Epithelial cell of esophagus (primary cell): ENCODE results near the gene RAMP2.
A peak's percentile ranks its signal among the peaks of the same experiment; 100 is the strongest.
"Not testable (repeated sequence)": the region's sequence is repeated elsewhere in the genome, so short reads cannot be mapped to it uniquely, and the experiment has no call there.

Experiments
- DNase-seq: peaks from one replicate; pipeline ENCODE4 v3.0.0; 2010; ENCODE audit warnings: low read depth
- H3K4me3 ChIP-seq: 2 replicates; pipeline ENCODE4 v1.5.1; 2011; ENCODE audit warnings: mild to moderate bottlenecking, low read length, control low read depth
- CTCF ChIP-seq: IDR thresholded peaks from 2 replicates; pipeline ENCODE4 v1.5.1; 2011; ENCODE audit warnings: low read depth, mild to moderate bottlenecking, low read length, control low read depth, inconsistent platforms; ENCODE audit not compliant: insufficient read depth; ENCODE audit errors: missing control alignments

RAMP2 gene

DNA sequence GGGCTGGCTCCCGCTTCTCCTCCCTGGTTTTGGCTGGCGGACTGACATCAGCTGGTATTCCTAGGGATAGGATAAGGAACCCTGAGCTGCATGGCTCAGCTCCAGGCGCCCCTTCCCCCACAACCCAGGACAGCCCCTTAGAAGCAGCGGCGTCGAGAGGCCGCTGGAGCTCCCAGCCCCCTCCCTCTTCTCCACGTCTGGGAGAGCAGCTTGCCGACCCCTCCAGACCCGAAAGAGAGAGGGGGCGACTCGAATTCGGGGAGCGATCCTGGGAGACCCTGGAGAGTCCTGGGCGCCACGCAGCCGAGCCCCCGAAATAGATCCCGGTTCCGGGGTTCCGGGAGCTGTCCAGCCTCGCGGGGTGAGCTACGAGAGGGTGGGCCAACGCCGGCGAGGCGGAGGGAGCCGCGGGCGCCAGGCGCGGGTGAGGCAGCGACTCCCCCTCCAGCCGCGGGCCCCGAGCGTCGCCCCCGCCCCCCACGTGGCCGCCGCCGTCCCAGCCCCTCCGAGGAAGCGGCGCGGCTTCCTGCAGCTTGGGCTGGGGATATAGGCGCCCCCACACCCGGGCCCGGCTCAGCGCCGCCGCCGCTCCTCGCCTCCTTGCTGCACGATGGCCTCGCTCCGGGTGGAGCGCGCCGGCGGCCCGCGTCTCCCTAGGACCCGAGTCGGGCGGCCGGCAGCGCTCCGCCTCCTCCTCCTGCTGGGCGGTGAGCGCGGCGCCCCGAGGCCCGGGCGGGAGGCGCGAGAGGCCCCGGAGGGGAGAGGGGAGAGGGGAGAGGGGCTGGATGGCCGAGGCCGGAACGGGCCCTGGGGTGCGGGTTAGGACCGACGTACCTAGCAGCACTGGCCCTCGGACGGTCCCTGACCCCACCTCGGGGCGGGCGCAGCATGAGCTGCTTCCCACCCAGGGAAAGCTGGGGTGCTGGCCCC, at the start of gene RAMP2:
RAMP2 (plus strand) TSS at position 576 of the 930 bp plus-strand sequence; CDS start at position 611, 35 bp downstream.
- DNase-seq, result peak; percentile 28
- TF ChIP-seq CTCF, result no peak
- H3K4me3 ChIP-seq, result peak within 1 kb of the TSS; percentile 25

DNA sequence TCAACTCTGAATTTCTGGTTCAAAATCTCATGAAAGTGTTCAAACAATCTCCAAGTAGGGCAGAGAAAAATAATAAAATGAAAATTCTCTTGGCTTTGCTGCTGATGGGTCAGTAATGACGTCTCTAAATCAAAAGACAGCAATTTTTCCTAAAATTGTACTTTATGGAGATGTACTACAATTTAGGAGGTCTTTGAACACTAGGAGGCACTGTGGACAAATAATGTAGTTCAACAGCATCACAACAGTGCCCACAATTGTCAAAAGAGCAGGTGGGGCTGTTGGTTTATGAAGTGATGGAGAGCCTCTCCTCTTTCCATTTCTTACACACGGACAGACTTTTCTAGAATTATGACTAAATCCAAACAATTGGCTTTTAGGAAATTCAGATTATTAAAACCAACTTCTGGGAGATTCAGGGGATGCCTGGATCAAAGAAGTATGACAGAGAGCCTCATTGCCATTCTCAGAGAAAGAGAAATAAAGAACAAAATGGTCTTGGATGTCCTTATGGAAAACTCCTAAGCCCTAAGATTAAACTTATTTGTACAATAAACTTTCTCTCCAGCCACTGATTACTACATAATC, 39.9 kb upstream of the RAMP2 start:
- peak; percentile 55 for TF ChIP-seq CTCF
- DNase-seq, result peak; percentile 75
- H3K4me3 ChIP-seq, result no peak overlapping the region

DNA sequence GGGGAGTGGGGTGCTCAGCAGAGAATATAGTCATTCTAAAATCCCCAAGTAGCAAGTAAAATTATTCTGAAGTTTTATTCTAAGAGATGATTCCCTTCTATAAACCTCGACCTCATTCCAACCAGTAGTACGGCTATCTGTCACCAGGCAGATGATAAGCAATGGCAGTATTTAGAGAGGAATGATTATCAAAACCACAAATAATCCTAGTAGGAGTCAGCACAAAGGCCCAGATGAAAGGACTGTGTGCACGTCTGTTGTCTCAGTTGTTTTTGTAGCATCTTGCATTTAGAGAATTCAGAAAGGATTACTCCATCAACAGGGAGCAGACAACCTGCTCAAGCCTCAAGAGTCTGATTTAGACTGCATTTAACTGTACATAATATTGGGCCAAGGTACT, 37.4 kb upstream of the RAMP2 start:
- no peak overlapping the region for H3K4me3 ChIP-seq
- no peak for TF ChIP-seq CTCF
- DNase-seq, result no peak

DNA sequence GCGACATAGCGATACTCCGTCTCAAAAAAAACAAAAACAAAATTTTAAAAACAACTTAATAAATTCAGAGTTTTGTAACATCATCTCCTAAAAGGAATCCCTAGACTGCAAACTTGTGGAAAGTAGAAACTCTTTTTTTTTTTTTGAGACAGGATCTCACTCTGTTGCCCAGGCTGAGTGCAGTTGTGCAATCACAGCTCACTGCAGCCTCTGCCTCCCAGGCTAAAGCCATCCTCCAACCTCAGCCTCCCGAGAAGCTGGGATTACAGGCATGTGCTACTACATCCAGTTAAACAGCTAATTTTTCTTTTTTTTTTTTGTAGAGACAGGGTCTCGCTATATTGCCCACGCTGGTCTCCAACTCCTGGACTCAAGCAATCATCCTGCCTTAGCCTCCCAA, 35.9 kb upstream of the RAMP2 start:
- no peak for DNase-seq
- TF ChIP-seq CTCF, result no peak

DNA sequence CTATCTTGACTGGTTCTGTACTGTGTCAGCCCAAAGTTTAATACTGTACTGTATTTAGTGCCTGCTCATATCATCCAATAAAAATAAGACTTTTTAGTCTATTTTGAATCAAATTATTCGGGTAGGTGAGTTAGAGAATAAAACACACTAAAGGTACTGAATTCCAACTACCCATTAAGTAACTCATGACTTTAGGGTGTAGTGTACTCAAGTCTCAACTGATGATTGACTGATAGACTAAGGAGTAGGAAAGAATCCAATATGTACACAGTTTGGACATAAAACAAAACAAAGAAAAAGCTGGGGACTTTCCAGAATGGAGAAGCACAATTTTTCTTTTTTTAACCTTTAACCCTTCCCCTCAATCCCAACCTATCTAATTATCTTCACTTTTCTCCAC, 20.3 kb upstream of the RAMP2 start:
- no peak for TF ChIP-seq CTCF
- no peak for DNase-seq
- H3K4me3 ChIP-seq, result no peak overlapping the region

More for the DNA sequence above, 35.9 kb upstream of the RAMP2 start:
- no peak overlapping the region for H3K4me3 ChIP-seq

DNA sequence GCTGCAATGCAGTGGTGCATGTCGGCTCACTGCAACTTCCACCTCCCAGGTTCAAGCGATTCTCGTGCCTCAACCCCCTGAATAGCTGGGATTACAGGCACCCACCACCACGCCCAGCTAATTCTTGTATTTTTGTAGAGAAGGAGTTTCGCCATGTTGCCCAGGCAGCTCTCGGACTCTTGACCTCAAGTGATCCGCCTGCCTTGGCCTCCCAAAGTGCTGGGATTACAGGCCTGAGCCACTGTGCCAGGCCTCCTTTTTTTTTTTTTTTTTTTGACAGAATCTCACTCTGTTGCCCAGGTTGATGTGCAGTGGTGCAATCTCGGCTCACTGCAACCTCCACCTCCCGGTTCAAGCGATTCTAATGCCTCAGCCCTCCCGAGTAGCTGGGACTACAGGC, 18.1 kb upstream of the RAMP2 start:
- not testable (repeated sequence) for H3K4me3 ChIP-seq, DNase-seq

GRCh38 chr17:42743595-42744282, 17.3 kb upstream of the RAMP2 start:
- H3K4me3 ChIP-seq, result peak overlapping the region; percentile 69
- peak; percentile 16 for DNase-seq
- TF ChIP-seq CTCF, result no peak
